ENCODE measurements around the gene CHEK1.
A peak's percentile ranks its signal among the peaks of the same experiment; 100 is the strongest.
"Not testable (repeated sequence)": the region's sequence is repeated elsewhere in the genome, so short reads cannot be mapped to it uniquely, and the experiment has no call there.

The CHEK1 gene

DNA sequence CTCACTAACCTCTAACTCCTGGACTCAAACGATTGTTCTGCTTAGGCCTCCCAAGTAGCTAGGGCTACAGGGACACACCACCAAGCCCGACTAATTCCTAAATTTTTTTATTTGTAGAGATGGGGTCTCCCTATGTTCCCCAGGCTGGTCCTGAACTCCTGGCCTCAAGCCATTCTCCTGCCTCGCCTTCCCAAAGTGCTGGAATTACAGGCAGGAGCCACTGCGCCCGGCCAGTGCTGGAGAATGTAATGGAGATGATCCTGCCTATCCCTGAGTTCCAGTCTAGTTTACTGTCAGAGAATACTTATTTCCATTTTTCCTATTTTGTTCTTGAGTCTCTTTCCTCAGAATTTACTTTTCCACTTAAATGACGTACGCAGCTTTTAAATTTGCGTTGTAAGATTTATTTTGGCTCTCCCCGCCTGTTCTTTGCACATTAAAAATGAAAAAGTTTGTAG lies at the start of gene CHEK1:
Gene CHEK1 (plus strand): TSS at position 408 of the 458 bp plus-strand sequence. CDS start 1,606 bp downstream, outside the sequence.
- no peak for DNase-seq

GRCh38 chr11:125577181-125577580 lies 47.8 kb upstream of the CHEK1 start:
- DNase-seq: not testable (repeated sequence)

DNA sequence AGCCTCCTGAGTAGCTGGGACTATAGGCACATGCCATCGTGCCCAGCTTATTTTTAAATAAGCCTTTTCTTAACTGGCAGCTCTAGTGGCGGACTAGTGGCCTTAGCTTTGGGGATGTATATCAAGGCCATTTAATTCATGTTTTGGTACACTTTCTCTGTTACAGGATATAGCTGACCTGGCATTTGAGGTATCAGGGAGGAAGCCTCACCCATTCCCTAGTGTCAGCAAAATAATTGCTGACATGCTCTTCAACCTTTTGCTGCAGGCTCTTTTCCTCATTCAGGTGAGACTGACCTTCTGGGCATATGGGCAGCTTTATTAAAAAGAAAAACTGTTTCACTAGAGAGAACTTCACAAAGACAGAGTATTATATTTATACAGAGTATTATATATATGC lies 46.2 kb upstream of the CHEK1 start:
- no peak for DNase-seq

DNA sequence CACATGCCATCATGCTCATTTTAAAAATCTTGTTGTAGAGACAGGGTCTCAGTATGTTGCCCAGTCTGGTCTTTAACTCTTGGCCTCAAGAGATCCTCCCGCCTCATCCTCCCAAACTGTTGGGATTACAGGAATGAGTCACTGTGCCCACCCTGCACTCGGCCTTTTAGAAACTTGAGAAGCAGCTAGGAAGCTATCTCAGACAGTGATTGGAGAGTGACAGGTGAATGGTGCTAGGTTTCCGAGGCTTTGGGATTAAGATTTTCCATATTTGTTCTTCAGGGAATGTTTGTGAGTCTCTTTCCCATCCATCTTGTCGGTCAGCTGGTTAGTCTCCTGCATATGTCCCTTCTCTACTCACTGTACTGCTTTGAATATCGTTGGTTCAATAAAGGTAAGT lies 45.2 kb upstream of the CHEK1 start:
- no peak for DNase-seq

- DNase-seq: no peak
Observed at GRCh38 chr11:125583496-125583895, 41.5 kb upstream of the CHEK1 start.

GRCh38 chr11:125585487-125585886 lies 39.5 kb upstream of the CHEK1 start:
- no peak for DNase-seq

DNA sequence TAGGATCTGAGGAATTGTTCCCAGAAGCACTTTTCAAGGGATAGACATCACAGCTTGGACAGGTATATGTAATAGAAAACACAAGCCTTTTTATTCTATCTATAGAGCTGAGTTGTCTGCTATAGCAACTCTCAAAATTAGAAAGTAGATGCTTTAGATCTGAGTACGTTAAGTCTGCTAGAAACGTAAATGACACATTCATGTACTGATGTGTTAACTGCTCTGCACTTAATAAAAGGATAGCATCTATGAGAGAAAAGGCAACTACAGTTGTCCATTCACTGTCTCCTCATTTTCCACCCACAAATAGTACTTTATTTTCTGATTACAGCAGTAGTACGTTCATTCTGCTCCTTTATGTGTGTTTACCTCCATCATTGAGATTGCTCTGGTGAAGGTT lies 38.3 kb upstream of the CHEK1 start:
- no peak for DNase-seq

GRCh38 chr11:125587480-125587879 lies 37.5 kb upstream of the CHEK1 start:
- DNase-seq: no peak

GRCh38 chr11:125588505-125588904 lies 36.5 kb upstream of the CHEK1 start:
- DNase-seq: no peak

GRCh38 chr11:125591649-125592304 lies 33.2 kb upstream of the CHEK1 start:
- DNase-seq: peak; percentile 19

- DNase-seq: peak; percentile 98
Observed at GRCh38 chr11:125592305-125593113, 32.5 kb upstream of the CHEK1 start, which contains the start of gene STT3A. Gene STT3A (plus strand): TSS chr11:125592852. CDS start chr11:125595916, 3,064 bp downstream.

DNA sequence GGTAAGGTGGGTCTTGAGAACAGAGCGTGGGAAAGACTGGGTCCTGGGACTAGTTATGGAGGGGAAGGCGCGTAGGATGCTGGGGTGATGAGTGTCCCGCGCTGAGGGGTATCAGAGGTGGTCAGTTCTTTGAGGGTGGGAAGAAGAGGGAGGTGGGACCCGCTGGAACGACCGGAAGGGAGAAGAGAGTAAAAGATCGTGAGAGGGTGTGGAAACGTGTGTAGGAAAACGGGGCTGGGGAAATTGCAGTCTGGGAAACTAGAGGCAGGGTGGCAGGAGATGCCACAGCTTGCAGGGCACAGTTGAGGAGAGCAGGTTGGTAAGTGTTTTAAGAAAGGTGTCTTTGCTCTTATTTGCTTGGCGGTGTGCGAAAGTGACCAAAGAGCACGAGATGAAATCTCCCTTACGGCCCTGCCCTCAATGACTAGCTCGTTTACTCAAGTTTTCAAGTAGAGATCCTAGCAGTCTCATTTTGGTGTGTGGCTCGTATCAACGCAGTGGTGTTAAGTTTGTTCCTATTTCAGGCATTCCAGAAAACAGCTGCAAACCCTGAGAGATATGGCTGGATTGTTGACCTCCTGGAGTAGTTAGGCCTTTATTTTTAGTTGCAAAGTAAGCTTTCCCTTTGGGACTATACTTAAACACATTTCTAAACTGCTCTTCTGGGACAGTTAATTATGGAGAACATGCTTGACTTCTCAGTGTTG lies 31.7 kb upstream of the CHEK1 start:
- peak; percentile 36 for DNase-seq

DNA sequence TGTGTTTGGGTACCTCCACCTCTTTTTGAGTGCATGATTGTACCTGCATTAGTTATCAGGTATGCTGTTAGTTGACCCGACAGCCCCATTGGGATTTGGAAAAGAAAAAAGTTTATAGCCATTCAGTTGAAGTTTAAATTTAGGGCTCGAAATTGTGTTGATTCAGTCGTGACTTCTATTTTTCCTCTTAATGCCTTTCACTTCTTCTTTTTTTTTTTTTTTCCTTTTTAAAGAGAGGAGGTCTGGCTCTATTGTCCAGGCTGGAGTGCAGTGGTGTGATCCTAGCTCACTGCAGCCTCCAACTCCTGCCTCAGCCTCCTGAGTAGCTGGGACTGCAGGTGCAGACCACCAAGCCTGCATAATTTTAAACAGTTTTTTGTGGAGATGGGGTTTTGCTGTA lies 30.0 kb upstream of the CHEK1 start:
- DNase-seq: no peak

GRCh38 chr11:125600663-125601062 lies 24.3 kb upstream of the CHEK1 start:
- no peak for DNase-seq

- no peak for DNase-seq
Observed at GRCh38 chr11:125603207-125603606, 21.8 kb upstream of the CHEK1 start.

- no peak for DNase-seq
Observed at GRCh38 chr11:125605417-125605816, 19.5 kb upstream of the CHEK1 start.

DNA sequence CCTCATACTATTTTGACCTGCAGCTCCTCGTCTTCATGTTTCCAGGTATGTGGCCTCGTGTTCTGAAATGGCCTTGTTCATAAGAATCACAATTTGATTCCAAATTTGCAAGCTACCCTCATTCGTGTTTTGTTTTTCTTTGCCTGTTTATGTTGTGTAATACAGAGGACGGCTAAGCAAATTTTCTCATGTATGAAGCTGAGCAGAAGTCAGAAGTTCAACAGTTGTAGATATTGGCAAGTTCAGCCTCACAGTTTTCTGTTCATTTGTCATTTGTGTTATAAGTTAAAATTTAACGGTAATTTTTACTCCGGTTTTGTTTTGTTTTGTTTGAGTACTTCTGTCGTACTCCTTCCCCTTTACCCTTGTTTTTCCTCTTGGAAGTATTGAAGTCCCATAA lies 15.4 kb upstream of the CHEK1 start:
- no peak for DNase-seq

GRCh38 chr11:125618383-125618782 lies 6.6 kb upstream of the CHEK1 start:
- no peak for DNase-seq

DNA sequence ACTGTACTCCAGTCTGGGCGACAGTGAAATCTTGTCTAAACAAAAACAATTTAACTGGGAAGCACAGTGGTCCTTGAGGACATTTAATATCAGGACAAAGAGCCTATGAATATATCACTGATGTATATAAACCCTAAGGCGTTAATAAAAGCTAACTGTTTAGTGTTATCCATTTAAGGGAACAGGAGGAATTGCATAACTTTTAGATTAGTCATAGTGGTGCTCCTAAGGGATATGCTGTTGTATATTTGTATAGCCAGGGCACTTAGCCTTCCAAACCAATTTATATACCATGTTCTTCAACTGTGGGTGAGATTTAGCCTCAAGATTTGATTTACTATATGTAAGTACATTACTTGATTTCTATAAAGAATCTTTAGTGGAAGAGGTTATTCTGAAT lies 3.0 kb upstream of the CHEK1 start:
- no peak for DNase-seq

DNA sequence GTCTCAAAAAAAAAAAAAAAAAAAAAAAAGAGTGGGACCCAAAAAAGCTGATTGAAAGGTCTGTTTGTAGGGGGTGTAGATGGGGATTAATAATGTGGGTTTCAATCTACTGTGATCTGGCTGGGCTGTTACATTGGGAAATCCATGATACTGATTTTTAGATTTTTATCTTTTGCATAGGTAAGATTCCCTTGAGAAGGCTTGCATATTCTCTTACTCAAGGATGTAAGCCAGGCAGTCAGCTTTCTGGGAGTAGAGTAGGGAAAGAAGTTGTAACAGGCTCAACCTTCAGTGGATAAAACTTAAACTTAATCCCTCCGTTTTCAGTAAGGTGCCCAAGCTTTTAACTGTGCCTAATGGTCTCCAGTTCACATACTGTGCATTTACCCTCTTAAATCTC lies 1.9 kb upstream of the CHEK1 start:
- DNase-seq: no peak

- DNase-seq: no peak
Observed at GRCh38 chr11:125625225-125625629, 264 bp downstream of the CHEK1 start.

DNA sequence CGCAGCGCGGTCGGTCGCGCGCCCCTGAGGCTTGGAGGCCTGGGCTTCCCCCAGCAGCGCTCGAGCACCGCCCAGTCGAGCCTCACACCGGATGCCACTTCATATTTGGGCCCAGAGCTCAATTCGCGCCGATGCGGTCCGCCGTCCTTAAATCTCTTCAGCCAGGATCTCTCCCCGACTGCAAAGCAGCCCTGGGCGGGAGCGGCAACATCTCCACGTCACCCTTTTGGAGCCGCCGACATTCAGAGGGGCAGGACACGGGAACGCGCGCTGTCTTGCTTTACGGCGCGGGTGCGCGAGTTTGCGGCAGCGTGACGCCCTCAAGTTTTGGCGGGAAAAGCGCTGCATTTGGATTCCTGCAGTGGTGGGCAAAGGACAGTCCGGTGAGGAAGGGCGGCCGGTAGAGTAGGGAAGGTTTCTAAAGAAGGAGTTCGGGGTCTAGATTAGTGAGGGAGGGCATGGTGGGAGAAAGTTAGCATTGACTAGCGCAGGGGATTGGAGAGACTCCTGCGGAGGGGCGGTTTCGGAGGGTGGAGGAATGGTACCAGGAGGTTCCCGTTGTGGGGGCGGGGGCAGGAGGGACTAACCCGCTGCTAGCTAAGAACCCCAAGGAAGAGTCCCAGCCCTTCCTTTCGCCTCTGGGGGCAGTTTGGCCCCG lies 796 bp downstream of the CHEK1 start:
- DNase-seq: peak; percentile 74

All from SHP77 treated with DMSO at 0.1 percent for 48 hours (cell line).